GM19035 (cell line): ENCODE measurements around the gene TPR.
A peak's percentile ranks its signal among the peaks of the same experiment; 100 is the strongest.
"Not testable (repeated sequence)": the region's sequence is repeated elsewhere in the genome, so short reads cannot be mapped to it uniquely, and the experiment has no call there.

Source experiments
- ATAC-seq: cut with Tn5 transposase; IDR thresholded peaks from one replicate; pipeline ENCODE4 v1.9.1; 2021; ENCODE audit not compliant: unreplicated experiment

TPR gene

DNA sequence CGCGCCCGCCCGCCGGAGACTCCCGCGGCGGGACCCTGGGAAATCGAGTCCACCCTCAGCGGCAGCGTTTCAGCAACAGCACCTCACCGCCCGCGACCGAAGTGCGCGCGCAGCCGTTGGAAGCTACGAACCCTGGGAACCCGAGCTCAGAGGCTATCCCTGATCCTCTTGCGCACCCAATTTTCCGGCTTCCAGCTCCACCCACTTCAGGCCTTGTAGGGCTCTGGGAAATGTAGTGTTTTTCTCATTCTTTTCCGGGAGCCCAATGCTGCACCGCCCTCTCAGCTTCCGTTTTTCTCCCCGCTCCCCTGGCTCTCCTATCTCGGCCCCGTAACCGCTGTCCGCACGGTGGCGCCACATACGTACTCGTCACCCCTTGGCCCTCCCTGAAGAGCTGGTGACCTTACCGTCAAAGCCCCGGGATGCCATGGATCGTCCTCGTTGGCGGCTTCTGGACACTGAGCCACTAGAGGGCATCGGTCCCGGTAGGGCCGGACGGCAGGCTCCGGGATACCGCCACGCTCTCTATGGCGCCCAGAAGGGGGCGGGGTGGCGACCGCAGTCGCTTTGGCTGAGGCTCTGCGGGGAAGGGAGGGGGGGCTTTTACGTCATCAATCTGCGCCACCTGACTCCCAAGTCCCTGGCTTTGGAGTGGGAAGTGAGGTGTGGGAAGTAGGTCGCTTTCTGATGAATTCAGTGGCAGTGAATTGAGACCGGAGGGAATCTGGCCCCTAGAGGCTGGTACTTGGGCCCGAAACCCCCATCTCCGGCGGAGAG lies at the start of gene TPR, which contains the start of gene ODR4:
TPR (minus strand) TSS at position 102 of the 777 bp plus-strand sequence. CDS start 225 bp downstream, outside the sequence.
ODR4 (plus strand) TSS at position 687 of the 777 bp plus-strand sequence. CDS start 3,948 bp downstream, outside the sequence.
- ATAC-seq, result peak; percentile 87

DNA sequence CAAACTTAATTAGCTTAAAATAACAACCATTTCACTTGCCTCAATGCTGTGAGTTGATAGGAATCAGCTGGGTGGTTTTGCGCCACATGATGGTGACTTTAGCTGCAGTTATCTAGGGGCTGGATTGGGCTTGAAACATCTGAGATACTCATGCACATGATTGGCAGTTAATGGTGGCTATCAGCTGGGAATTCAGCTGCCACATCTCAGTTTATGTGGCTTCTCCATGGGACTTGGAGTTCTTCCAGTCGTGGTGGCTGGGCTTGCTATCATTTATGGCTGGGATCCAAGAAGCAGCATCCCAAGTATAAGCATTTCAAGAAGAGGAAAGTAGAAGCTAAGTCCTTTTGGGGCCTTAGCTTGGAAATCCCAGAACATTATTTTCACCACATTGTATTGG lies 49.5 kb upstream of the TPR start:
- ATAC-seq, result no peak

DNA sequence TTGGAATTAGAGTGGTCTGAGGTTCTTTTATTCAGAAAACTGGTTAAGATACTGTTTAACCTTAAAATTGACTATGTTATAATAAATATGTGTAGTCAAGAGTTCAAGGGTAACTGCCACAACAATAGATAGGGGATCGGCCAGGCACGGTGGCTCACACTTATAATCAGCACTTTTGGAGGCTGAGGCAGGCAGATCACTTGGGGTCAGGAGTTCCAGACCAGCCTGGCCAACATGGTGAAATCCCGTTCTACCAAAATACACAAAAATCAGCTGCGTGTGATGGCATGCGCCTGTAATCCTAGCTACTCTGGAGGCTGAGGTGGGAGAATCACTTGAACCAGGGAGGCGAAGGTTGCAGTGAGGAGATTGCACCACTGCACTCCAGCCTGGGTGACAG lies 46.4 kb upstream of the TPR start:
- ATAC-seq, result no peak

DNA sequence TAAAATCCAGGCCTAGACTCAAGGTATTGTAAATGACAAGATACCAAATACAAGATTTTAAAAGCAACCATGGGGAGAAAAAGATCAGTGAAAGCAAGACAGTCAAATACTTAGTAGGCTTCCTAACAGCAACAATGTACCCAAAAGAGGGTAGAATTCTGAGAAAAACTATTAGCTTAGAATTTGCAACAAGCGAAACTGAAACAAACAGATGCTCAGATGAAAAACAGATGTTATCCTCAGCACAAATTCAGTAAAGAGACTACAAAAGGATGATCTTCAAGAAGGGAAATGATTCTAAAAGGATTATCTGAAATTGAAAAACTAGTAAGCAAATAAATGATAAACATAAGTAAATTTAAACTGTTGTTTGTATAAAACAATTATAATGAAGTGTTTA lies 45.9 kb upstream of the TPR start:
- ATAC-seq, result peak; percentile 92

DNA sequence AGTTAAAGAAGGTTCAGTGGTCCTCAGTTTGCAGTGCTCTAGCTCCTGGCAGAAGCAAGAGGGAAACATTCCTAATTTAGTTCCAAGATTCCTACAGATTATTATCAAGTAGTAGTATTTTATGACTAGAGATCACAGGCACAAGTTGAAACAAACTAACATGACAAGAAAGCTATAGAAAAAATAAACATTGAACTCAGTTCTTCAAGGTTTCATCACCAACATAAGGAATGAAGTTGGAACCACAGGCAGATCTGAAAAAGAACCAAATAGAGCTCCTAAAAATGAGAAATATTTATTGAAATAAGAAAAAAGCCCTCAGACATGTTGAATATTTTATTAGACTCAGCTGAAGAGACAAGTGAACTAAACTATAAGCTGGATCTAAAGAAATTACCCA lies 45.3 kb upstream of the TPR start:
- no peak for ATAC-seq

DNA sequence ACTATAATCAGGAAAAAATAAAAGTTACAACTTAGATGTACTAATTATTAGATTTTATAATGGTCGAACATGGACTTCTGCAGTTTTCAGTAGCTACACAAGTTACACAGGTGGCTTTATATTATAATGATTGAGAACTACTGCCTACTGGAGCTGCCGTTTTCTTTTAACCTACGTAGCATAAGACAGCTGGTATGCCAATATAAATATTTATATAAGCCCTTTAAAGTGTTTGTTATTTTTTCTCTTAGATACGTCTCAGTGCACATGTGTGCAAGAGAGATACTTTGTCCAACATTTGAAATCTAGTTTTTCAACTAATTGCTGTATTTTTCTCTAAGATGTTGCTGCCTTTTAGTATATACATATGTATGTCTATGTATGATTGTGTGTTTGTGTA lies 43.5 kb upstream of the TPR start:
- ATAC-seq, result no peak

DNA sequence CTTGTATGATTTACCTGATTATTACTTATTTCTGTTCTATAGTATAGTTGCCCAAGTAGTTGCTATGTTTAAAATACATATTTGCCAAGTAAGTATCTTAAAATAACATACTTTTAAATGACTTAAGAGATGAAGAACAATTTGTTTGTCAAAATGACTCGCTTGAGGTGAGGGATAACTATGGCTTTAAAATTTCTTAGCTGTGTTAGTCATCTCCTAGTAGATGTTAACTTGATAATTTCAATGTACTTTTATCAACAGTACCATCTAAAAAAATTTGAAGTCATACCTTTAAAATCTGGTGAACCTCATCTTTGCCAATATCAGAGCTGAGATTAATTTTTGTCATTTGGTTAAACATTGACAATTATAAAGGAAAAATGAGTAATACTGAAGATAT lies 38.3 kb upstream of the TPR start:
- ATAC-seq, result no peak

DNA sequence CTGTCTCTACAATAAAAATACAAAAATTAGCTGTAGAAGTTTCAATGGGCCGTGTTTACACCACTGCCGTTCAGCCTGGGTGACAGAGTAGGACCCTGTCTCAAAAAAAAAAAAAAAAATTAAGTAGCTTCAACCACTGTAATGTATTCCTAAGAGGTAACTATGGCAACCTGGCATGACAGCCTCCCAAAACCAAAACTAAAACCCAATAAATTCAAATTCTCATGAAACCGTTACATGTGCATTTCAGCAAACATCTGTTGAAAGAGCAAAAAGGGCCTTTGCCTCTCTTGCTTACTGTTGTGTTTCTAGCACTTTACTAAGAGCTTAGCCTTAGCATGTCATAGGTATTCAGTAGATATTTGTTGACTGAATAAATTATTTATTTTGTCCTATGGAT lies 34.0 kb upstream of the TPR start:
- ATAC-seq, result peak; percentile 63

DNA sequence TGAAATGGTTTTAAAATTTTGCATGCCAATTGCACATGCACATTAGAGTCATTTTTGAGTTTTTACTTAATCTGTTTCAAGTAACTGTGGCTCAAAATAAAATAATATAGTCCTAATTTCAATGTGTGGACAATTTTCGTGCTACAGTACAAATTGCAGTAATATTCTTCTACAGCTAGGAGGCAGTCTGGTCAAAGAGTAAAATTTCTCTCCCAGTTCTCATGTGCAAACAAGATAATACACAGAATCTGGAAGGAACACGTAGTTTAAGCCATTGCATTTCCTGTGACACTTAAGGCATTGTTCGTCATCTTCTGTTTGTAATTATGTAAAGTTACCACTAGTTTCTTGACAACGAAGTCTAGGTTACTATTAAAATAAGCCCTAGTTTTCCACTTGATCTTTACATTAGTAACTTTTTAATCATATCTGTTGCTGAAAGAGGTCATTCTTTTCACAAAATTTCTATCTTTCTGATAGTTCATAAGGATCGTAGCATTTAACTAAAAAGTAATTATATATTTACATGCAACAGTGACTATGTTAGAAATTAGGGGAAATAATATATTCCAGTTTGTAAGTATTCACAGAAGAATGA lies 29.5 kb upstream of the TPR start:
- no peak for ATAC-seq

DNA sequence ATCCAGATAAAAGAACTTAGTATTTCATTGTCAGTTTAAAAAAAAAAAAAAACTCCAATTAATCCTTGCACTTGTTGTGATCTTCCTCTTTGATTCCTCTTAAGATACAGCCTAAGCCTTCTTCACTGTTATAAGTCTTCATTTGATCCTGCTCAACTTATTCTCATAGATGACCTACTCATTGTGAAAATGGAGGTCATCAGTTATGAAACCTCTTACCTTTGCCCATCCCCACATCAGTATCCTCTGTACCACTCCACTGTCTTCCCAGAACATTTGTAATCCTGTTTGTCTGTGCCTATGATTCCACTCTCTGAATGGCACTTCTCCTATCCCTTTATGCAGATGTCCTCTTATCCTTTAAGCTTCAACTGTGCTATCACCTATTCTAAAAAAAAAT lies 28.6 kb upstream of the TPR start:
- ATAC-seq, result no peak

DNA sequence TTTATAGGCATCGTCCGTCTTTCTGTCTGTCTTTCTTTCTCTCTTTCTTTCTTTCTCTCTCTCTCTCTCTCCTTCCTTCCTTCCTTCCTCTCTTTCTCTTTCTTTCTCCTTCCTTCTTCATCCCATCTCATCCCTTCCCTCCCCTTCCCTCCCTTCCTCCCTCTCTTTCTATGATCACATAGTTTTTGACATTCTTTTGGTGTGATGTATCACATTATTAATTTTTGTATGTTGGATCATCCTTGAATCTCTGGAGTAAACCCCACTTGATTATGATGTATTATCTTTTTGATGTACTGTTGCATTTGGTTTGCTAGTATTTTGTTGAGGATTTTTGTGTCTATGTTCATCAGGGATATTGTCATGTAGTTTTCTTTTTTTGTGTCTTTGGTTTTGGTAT lies 26.4 kb upstream of the TPR start:
- ATAC-seq, result not testable (repeated sequence)

DNA sequence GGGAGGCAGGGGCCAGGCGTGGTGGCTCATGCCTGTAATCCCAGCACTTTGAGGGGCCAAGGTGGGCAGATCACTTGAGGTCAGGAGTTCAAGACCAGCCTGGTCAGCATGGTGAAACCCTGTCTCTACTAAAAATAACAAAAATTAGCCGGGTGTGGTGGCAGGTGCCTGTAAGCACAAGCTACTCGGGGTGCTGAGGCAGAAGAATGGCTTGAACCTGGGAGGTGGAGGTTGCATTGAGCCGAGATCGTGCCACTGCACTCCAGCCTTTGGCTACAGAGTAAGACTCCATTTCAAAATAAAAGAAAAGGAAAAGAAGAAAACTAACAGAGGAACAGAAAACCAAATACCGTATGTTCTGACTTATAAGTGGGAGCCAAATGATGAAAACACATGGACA lies 17.7 kb upstream of the TPR start:
- not testable (repeated sequence) for ATAC-seq

DNA sequence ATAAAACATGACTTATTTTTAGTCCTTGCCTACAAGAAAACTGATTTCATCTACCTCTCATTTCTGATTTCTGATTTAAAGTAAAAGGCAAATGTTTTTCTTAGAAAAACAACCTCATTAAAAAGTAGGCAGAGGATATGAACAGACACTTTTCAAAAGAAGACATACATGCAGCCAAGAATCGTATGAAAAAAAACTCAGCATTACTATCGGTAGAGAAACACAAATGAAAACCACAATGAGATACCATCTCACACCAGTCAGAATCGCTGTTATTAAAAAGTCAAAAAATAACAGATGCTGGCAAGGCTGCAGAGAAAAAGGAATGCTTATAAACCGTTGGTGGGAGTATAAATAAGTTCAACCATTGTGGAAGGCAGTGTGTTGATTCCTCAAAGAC lies 16.8 kb upstream of the TPR start:
- ATAC-seq, result no peak

DNA sequence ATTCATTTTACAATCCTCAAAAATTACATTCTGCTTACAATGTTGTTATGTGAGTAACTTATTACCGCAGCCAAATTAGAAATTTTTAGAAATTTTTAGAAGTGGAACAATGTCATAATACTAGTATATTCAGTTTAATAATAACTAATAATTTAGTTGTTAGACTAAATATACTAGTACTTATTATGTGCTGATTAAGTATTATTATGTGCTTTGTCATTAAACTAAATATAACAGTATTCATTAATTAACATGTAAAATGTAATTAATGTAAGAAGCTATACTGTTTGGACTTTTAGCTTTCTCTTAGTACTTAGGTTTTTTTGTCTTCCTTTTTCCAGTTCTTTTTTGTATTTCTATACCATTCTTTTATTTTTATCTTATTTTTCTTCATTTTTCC lies 15.9 kb upstream of the TPR start:
- ATAC-seq, result no peak

DNA sequence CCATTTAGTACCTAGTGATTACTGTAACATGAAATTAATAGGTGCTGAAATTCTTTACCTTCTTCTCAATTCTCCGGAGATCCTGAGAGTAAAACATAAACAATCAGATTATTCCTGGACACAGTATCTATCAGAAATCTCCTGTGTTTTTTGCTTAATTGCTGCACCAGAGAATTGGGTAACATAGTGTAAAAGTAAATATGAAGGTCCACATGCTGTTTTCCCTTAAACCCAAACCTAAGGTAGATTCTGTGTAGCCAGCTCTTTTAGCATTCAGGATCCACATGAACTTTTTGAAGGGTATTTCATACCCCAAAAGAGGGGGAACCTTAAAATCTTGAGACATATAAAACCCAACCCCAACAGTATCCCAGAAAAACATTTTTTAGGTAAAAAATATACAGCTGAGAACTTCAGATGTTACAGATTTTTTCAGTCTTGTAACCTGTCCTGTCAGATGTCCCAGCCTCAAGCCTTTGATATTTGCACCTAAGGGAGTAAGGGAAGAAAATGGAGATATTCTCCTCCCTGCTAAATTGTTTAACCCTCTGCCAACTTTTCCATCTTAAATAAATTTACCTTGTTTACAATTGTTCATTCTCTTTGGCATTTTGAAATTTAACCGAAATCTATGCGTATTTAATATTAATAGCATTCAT lies 11.8 kb upstream of the TPR start:
- ATAC-seq, result no peak

DNA sequence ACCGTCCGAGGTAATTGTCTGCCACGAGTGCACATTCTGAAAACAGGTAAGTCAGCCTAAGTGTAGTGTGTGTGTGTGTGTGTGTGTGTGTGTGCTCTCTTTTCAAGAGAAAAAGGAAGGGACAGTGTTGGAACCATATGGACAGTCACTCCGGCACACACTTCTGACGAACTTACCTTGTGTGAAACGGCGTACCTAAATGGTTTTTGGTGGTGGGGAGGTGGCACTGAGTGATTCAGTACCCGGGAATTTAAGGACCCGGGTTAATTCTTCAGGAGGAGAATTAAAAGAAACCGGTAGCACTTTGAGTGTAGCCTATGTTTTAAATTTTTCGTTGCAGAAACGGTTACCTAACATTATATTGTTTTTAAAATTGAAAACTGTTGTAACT lies 871 bp upstream of the TPR start:
- no peak for ATAC-seq

DNA sequence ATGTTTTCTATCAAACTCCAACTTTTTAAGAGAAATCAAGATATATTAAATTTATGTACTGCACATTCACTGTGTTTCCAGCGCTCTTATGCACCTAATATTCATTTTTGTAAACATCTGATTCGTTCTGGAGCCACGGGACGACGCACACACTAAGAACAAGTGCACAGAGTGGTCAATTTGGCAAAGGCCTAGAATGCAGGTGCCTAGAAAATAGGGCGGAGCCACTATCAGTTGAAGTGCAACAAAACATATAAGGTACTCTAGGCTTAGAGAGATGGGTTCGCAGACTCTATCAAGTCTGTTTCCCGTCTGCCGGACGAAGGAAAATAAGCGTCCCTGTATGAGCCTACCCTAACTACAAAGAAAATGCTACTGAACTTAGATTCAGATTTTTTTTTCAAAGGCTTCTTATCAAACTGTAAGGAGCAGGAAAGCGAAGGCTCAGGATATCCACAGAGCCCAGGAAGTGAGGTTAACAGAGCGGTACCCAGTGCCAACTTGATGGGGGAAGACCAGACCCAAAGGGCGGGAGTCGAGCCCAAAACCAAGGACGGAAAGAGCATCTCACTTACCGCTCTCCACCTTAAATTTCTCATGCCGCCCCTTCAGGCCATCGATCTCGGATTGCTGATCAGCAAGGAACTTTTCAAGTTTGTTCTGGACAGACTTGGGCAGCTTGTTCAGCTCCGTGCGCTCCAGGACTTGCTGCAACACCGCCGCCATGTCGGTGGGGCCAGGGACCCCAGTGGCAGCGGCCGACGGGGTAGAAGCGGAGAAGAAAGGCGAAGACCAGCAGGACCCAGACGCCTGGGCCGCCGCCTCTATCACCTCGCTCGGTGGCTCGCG lies 526 bp downstream of the TPR start:
- peak; percentile 30 for ATAC-seq

DNA sequence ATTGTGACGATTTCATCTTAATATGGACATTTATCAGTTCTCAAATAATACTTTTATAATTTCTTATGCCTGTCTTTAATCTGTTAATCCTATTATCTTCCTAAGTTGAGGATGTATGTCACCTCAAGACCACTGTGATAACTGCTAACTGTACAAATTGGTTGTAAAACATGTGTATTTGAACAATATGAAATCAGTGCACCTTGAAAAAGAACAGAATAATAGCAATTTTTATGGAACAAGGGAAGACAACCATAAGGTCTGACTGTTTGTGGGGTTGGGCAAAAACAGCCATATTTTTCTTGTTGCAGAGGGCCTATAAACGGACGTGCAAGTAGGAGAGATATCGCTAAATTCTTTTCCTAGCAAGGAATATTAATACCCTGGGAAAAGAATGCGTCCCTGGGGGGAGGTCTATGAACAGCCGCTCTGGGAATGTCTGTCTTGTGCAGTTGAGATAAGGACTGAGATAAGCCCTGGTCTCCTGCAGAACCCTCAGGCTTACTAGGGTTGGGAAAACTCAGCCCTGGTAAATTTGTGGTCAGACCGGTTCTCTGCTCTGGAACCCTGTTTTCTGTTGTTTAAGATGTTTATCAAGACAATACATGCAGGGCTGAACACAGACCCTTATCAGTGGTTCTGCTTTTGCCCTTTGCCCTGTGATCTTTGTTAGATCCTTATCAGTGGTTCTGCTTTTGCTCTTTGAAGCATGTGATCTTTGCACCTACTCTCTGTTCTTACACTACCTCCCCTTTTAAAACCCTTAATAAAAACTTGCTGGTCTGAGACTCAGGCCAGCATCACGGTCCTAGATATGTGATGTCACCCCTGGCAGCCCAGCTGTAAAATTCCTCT lies 27.0 kb downstream of the TPR start:
- ATAC-seq, result not testable (repeated sequence)

DNA sequence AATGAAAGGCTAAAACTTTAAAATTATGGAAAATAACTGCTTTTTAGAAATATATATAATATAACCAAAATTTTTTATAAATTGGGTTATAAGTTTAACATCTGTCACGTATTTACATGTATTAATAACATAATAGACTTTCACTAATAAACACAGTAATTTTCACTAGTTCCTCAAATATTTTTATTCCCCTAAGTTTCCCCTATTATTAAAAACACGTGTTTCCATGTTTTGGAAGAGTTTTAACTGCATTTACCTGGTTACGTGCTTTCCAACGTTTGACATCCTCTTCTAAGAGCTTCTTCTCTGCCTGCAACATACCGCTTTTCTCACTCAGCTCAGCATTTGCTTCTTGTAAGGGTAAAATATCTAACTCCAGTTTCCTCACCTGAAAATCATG lies 34.3 kb downstream of the TPR start:
- ATAC-seq, result no peak

DNA sequence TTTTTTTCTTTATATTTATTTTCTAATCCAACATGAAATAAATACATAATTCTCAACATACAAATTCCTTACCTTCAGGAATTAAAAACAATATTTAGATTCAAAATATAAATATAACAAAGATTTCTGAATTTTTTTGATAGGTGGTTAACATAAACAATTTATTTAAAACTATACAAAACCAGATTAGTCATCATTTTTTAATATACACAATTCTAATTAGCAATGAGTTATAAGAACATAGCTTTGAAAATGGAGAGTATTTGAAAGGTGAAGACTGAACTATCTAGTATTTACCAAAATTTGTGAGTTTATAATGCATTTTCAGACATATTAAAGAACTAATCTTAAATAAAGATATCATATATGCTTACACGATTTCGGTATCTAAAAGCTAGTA lies 37.5 kb downstream of the TPR start:
- no peak for ATAC-seq
